Measurements from ENCODE around the gene SLC35B1.

Gene SLC35B1

GRCh38 chr17:49749730-49750129 is 42.0 kb upstream of the SLC35B1 start:
- H3K27ac ChIP-seq = no peak overlapping the region
- no peak for TF ChIP-seq ZFX (IDR thresholded peaks at IDR 0.05)
- TF ChIP-seq, protein P1, sequence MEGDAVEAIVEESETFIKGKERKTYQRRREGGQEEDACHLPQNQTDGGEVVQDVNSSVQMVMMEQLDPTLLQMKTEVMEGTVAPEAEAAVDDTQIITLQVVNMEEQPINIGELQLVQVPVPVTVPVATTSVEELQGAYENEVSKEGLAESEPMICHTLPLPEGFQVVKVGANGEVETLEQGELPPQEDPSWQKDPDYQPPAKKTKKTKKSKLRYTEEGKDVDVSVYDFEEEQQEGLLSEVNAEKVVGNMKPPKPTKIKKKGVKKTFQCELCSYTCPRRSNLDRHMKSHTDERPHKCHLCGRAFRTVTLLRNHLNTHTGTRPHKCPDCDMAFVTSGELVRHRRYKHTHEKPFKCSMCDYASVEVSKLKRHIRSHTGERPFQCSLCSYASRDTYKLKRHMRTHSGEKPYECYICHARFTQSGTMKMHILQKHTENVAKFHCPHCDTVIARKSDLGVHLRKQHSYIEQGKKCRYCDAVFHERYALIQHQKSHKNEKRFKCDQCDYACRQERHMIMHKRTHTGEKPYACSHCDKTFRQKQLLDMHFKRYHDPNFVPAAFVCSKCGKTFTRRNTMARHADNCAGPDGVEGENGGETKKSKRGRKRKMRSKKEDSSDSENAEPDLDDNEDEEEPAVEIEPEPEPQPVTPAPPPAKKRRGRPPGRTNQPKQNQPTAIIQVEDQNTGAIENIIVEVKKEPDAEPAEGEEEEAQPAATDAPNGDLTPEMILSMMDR (conservative IDR thresholded peaks at IDR 0.05) = no peak

DNA sequence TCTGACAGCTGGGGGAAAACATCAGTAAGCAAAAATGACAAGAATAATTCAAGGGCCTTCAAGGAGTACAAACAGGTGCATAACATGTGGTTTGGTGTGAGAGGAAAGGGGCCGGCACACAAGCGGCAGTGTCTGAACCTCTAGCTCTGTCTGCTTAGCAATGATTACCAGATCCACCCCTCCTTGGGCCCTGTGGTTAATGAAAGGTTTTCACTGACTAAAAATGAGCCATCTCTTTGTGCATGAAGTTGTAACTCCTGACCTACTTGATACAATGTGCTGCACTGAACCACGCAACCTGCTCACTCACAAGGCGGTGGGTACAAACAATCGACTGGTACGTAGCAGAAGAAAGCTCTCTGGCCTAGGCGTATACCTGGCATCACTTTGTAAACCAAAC is 41.0 kb upstream of the SLC35B1 start:
- no peak for TF ChIP-seq ZFX (IDR thresholded peaks at IDR 0.05)
- TF ChIP-seq, protein P1 (conservative IDR thresholded peaks at IDR 0.05) = no peak
- no peak overlapping the region for H3K27ac ChIP-seq

DNA sequence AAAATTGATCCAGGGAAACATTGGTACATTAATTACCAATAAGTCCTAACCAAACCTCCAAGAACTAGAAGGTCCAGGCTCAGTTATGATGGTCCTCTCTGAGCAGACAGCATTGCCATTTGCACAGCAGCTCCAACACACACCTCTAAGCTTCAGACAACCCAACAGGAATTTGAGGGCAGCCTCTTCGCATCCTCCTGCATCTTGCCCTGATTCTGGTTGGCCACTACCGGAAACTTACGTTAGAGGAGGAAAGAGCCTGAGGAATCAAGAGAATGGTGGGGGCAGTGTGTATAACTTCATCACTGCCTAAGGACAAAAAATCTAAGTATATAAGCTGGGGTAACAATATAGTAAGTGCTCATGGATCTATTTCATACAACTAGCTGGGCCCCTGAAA is 40.5 kb upstream of the SLC35B1 start:
- TF ChIP-seq, protein P1 (conservative IDR thresholded peaks at IDR 0.05) = no peak
- no peak for TF ChIP-seq ZFX (IDR thresholded peaks at IDR 0.05)
- no peak overlapping the region for H3K27ac ChIP-seq

DNA sequence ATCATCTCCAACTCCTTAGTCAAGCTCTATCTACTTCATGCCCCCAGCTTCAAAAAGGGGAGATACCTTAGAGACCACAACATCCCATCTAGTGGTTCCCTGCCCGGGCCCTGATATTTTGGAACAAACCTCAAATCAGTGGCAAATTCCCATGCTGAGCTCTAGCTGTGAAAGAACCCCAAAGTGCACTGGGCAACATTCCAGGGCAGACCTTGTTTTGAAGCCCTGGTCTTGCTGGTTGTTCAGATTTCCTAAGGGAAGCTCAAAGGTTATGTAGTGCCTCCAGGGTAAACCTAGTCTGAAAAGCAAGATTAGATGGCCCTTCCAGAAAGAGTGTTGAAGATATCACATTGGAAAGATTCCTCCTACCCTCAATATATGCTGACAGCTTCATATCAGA is 39.9 kb upstream of the SLC35B1 start:
- no peak overlapping the region for H3K27ac ChIP-seq
- no peak for TF ChIP-seq ZFX (IDR thresholded peaks at IDR 0.05)
- TF ChIP-seq, protein P1 (conservative IDR thresholded peaks at IDR 0.05) = no peak

GRCh38 chr17:49746791-49747490 is 39.2 kb upstream of the SLC35B1 start:
- H3K27ac ChIP-seq = no peak overlapping the region
- TF ChIP-seq, protein P1 (conservative IDR thresholded peaks at IDR 0.05) = no peak
- TF ChIP-seq ZFX (IDR thresholded peaks at IDR 0.05) = no peak

DNA sequence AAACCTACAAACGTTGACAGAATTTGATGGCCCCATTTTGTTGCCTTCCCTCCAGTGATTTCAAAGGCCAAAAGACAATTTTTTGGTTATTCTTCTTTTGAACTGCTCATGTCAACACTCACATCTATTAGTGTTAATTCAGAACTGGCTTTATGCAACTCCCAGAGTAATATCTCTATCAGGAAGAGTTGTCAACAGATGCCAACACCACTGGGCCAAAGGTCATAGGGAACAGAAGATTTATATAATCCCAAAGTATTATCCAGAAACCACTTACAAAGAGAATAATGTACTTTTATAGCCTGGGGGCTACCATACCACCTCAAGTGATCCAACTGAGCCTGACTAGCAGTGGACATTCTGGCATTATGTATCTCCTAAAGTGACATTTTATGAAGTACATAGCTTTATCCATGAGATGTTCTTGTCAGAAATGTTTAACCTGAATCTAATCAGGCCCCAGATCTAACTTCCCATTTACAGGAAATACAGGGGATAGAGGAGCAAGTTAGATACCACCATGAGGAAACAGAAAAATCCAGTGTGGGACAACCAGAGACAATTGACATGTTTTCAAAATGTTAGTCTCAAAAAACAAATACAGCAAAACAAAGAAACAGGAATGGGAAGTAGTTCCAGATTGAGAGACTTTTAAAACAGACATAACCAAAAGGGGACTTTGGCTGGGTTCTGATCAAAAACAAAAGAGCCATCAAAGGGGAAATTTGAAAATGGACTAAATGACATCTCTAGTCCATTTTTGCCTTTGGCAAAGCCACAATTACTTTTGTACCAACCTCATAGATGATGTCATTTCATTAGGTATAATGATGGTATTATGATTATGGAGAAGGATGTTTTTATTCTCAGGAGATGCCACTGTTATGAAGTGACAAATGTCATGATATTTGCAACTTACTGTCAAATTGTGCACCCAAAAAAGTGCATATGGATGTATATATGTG is 37.7 kb upstream of the SLC35B1 start:
- H3K27ac ChIP-seq = no peak overlapping the region
- TF ChIP-seq, protein P1 (conservative IDR thresholded peaks at IDR 0.05) = no peak
- TF ChIP-seq ZFX (IDR thresholded peaks at IDR 0.05) = no peak

DNA sequence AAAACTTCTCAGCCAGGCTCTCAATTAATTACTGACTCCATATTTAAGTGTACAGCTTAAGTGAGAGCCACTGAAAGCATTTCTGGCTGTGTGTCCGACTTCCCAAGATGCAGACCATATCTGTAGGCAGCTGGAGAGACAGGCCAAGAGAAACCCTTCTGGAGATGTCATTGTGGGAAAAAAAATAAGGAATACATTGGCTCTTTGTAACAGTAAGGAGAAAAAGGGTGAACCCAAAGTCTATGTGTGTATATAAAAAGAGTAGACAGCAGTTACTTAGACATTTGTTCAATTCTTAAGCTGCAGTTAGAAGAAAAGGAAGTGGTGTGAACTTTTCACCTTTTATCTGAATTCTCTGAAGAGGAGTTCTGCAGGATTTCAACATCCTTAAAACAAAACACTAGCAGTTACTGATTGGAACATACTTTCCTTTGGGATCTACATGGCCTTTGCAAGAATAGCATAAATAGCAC is 34.4 kb upstream of the SLC35B1 start:
- TF ChIP-seq ZFX (IDR thresholded peaks at IDR 0.05) = no peak
- TF ChIP-seq, protein P1 (conservative IDR thresholded peaks at IDR 0.05) = no peak
- no peak overlapping the region for H3K27ac ChIP-seq

All from C4-2B (cell line).